GM19351 (cell line): ENCODE measurements around the gene UMPS.
"Not testable (repeated sequence)": the region's sequence is repeated elsewhere in the genome, so short reads cannot be mapped to it uniquely, and the experiment has no call there.

Experiments
- ATAC-seq: cut with Tn5 transposase; IDR thresholded peaks from one replicate; pipeline ENCODE4 v1.9.1; 2021; ENCODE audit warnings: mild to moderate bottlenecking, moderate library complexity; ENCODE audit not compliant: unreplicated experiment

UMPS gene

GRCh38 chr3:124779116-124779515 lies 48.9 kb downstream of the UMPS start:
- no peak for ATAC-seq

DNA sequence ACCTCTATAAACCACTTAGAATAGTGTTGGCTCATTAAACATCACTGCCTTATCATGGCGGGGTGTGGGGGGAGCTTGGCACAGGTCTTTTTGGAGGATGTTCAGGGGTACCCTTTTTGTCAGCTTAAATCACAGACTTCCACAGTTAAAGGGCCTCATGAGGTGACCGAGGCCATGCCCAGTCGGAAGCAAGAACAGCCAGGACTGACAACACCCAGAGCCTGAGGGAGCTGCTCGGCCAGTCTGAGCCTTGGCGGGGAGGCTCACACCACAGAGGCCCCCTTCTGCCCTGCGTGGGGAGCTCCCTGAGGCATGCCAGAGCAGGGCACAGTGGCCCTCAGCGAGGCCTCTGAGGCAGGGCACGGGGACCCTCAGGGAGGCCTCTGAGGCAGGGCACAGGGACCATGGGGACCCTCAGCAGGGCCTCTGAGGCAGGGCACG lies 49.5 kb downstream of the UMPS start:
- no peak for ATAC-seq

GRCh38 chr3:124780356-124780755 lies 50.1 kb downstream of the UMPS start:
- ATAC-seq = no peak

DNA sequence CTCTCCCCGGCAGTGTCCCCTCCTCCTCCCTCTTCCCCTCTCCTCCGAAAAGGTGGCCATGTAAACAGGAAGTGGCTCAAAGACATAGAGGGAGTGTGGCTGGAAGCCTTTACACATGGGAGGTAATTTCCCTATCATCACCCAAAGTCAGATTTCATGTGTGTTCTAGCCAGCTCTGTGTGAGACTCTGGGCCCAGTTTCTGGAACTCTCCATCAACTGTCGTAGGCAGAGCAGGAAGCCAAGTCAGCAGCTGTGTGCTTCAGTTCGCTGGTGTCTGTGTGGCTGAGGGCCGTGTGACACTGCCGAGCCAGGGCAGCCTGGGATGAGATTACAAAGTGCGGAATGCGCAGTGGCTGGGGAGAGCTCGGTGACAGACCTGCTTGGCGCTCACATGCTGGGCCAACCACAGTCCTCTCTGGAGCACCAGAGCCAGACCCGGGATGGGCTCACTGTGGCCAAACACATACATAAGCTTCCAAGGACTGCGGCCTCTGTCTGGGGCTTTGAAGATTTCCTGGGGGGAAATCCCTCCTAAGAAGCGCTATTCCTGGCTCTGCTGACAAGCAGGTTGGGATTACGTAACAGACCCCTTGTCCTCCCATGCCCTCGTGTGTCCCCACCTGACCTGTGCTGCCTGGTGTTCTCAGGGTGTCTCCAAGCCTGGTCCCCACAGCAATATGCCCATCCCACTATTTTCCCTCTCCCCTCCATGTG lies 50.7 kb downstream of the UMPS start:
- no peak for ATAC-seq

GRCh38 chr3:124781476-124782376 lies 51.5 kb downstream of the UMPS start:
- no peak for ATAC-seq

DNA sequence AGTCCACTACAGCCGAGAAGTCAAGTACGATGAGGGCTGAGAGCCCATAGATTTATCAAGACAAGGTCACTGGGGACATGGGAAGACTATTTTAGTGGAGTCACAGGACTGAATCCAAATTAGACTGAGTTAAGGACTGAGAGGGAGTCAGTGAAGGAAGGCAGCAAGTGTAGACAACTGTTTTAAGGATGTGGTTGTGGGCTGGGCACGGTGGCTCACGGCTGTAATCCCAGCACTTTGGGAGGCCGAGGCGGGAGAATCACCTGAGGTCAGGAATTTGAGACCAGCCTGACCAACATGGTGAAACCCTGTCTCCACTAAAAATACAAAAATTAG lies 52.1 kb downstream of the UMPS start:
- not testable (repeated sequence) for ATAC-seq

DNA sequence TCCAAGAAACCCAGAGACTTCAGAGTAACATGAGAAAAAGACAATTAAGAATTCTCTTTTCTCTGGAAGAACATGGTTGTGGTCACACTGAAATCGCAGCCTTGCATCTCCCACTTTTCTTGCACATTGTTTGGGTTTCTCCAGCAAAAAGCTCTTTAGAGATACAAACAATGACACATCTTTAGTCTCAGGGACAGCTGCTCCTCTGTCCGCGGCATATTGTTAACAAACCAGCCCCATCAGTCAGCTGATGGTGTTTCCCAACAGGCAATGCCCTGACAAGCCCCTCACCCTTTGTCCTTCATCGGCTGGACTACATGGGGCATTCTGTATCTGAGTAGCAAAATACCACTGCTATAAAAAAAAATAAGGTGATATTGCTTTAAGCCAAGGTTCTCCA lies 53.4 kb downstream of the UMPS start:
- ATAC-seq = no peak

DNA sequence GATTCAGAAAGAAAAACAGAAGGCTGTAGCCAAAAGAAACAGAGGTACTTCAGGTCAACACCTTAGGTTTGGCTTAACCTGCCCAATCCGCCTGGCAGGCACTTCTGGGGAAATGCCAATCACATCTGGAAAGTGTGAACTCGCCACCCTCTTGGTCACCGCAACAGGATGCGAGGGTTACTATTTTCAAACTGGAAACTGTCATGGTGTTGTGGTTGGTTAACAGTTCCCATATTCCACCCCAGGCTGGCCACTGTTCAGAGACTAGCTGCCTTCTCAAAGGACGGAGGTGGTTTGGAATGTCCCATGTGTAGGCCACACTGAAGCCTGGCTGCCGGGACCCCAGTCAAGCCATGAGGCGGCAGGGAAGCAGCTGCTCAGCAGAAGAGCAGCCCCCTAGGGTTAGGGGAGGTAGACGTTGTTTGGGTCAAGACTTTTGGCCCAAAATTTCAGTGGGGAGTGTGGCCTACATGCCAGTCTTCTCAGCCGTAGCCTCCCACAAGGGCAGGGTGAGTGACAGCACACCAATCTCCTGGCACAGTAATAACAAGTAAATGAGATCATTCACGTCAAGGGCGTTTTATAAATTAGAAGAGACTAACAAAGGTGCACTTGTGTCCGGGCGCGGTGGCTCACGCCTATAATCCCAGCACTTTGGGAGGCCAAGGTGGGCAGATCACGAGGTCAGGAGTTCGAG lies 54.6 kb downstream of the UMPS start:
- no peak for ATAC-seq

- ATAC-seq = no peak
These were observed 55.7 kb downstream of the UMPS start for GRCh38 chr3:124785973-124786372.

DNA sequence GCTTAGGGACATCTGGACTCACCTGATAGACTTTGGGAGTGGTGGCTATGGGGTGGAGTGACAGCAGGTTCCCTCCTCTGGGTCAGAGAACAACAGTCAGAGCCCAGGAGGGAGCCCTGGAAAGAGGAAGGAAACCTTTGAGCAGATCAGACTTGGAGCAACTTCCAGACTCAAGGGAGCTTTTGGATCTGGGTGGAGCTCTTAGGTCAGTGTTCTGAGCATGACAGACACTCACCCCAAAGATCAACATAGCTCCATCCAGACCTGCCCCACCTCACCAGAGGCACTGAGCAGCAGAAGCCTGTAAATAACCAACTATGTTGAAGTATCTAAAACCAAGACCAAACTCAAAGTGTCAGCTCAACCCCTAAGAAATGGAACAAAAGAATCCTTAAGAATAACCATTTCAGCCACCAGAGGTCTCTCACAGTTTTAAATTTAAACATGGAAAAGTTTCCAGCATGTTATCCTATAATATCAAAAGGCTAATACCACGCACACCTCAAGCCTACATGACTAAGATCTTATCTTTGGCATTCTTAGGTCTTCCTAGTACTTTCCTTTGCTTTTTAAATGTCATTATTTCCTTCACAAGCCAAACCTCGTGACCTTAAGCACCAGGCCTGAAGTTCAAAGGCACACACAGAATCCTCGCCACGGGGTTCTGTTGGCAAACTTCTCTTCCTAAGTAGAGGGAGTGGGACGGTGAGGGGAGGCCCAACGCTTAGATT lies 56.4 kb downstream of the UMPS start:
- no peak for ATAC-seq

- ATAC-seq = no peak
These were observed 57.4 kb downstream of the UMPS start for GRCh38 chr3:124787476-124788195.

- ATAC-seq = no peak
These were observed 58.0 kb downstream of the UMPS start for GRCh38 chr3:124788254-124788745.

- ATAC-seq = not testable (repeated sequence)
These were observed 58.9 kb downstream of the UMPS start for GRCh38 chr3:124789103-124789502.

DNA sequence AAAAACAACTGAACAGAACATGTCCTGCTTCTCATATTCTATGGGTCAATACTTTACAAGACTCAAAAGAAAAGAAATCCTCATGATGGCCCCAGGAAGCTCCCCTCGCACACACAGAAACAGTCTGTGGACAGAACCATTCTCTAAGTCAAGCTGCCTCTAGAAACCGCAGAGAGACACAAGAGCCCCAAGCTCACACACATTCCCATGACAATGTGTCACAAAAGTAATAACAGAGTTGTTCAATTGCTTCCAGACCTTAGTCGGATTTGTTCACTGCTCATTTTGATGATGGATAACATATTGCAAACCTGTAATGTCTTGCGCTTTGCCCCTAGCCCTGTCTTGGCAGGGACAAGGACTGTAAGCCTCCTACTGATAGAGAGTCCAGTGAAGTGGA lies 60.9 kb downstream of the UMPS start:
- ATAC-seq = no peak

DNA sequence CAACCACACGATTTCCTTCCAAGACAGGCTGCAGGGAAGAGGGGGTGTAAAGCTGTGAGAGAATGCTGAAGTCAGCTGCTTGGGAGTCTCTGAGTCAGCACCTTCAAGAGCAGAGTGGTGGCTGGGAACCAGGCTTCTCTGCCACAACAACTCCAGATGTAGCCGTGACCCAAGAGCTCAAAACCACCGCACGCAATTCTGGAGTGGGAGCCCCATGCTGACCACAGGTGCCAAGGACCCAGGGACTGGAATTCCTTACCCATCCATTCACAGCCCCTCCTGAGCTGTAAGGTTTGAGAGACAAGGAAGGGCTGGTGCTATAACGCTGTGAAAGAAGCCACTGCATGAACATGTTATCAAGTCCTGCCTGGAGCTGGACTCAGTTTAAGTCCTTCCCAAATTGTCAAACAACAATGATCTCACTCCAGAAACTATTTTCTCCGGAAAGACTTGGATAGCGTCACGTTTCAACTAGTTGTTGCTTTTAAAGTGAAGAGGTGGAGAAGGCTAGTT lies 61.4 kb downstream of the UMPS start:
- no peak for ATAC-seq

DNA sequence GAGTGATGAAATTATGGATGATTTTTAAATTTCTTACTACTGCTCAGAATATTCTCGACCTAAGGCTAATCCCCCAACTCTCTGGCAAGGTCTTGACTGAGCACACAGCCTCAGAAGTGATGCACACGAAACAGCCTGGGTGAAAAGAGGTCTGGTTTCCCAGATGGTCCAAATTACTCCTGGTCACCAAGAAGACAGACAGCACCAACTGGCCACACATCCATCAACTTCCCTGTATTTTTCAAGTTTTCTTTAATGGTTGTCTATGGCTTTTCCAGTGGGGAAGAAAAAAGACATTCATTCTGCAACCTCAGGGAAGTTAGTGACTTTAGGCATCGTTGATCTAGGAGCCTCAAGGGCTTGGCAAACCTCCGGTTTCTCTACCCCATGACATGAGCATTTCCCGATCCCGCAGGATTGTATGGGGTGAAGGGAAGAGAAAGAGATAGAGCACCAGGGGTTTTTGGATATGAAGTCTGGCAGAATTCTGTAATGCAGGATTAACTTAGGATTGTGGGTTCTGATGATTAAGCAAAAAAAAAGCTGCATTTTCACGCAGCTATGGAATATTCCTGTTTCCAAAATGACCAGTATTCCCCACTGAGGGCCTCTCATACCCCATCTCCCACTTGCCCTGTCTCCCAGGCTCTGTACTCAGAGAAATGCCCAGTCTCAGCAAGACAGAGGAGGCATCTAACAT lies 62.2 kb downstream of the UMPS start:
- ATAC-seq = no peak

DNA sequence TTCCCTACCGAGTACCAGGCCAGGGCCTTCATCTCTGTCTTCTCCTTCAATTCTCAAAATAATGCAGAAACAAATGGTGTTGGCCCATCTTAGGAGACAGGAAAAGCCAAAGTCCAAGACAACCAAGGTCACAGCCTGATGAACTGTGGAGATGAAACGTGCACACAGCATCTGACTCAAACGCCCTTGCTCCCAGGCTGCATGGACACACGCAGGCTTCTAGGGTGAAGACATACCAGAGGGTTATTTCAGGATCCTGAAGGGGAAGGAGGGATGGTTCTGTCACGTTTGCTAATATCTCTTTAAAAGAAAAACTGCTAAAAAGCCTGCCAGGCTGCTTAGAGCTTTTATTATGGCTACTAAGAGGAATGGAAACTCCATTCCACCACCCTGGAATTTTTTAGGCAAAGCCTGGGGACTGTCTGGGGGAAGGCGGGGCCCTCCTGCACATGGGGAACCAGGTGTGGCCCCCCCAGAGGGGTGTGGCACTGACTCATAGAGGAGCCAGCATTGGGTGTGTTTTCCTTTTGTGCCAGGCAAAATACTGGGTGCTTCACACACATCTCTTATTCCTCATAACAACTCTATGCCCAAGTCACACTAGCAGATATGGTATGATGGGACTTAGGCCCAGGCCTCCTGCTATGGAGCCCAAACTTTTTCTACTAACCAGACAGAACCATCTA lies 62.9 kb downstream of the UMPS start:
- no peak for ATAC-seq

- ATAC-seq = no peak
These were observed 66.2 kb downstream of the UMPS start for GRCh38 chr3:124796477-124796876.
